Activated naive CD8-positive, alpha-beta T cell treated with anti-CD3 and anti-CD28 coated beads, Interleukin-2, amount 50 U/mL, for 24 hours (primary cell): Measurements from ENCODE around the gene FOXA3.

ENCODE experiments used
- ATAC-seq: fragments of 150-1000 bp; cut with Tn5 transposase; one replicate; pipeline ENCODE4 v1.10.0; 2021
- DNase-seq: peaks from one replicate; pipeline ENCODE4 v3.0.0; 2021
- H3K27ac Mint-ChIP-seq: one replicate; pipeline ENCODE4 v1.8.0; 2021; ENCODE audit warnings: mild to moderate bottlenecking, mixed read lengths
- H3K27me3 Mint-ChIP-seq: one replicate; pipeline ENCODE4 v1.8.0; 2021; ENCODE audit warnings: mixed read lengths
- H3K36me3 Mint-ChIP-seq: one replicate; pipeline ENCODE4 v1.8.0; 2021; ENCODE audit warnings: low read depth, mixed read lengths
- H3K4me1 Mint-ChIP-seq: one replicate; pipeline ENCODE4 v1.8.0; 2021; ENCODE audit warnings: mixed read lengths
- H3K4me3 Mint-ChIP-seq: one replicate; pipeline ENCODE4 v1.8.0; 2021; ENCODE audit warnings: mild to moderate bottlenecking, moderate library complexity, mixed read lengths
- H3K9me3 Mint-ChIP-seq: one replicate; pipeline ENCODE4 v1.8.0; 2021; ENCODE audit warnings: mixed read lengths

FOXA3 gene

DNA sequence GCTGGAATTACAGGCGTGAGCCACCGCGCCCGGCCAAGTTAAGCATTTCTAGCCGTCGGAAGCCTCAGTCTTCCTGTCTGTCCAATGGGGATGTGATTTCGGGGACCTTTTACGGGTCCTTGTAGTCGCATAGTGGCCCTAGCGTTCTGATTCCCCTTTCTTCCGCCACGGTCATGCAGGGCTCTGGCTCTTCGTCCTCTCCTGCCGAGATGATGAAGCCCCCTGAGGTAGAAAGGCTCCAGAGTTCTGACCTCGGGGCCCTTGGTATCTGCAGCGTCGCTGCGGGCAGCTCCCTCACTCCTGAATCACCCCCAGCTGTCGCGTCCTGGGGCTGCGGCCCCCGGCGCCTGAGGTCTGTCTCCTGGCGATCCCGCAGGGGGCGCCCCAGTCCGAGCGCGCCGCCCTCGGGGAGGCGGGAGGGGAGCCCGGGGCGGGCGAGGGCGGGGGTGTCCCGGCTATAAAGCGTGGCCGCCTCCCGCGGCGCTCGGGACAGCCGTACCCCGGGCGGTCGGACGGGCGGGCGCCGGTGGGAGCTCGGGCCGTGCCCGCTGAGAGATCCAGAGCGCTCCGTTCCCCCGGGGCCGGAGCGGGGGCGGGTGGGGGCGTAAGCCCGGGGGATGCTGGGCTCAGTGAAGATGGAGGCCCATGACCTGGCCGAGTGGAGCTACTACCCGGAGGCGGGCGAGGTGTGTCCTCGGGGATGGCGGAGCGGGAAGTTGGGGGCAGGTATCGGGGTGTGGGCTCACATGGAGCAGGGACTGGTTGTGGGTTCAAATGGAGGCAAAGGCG, at the start of gene FOXA3:
Gene FOXA3 (plus strand): TSS at position 487 of the 789 bp plus-strand sequence. CDS start 131 bp downstream, at position 618.
- peaks cover 31% of the 10 kb centered on the region for H3K4me1 Mint-ChIP-seq
- H3K4me3 Mint-ChIP-seq: peak within 1 kb of the TSS; percentile 98
- ATAC-seq (peak; percentile 22), DNase-seq (peak; percentile 75)
- H3K36me3 Mint-ChIP-seq: peaks cover 10% of the 10 kb centered on the region
- H3K9me3 Mint-ChIP-seq: no peaks in the 10 kb centered on the region
- peak within 1 kb of the TSS; percentile 99 for H3K27ac Mint-ChIP-seq
- H3K27me3 Mint-ChIP-seq: peaks cover 27% of the 10 kb centered on the region

DNA sequence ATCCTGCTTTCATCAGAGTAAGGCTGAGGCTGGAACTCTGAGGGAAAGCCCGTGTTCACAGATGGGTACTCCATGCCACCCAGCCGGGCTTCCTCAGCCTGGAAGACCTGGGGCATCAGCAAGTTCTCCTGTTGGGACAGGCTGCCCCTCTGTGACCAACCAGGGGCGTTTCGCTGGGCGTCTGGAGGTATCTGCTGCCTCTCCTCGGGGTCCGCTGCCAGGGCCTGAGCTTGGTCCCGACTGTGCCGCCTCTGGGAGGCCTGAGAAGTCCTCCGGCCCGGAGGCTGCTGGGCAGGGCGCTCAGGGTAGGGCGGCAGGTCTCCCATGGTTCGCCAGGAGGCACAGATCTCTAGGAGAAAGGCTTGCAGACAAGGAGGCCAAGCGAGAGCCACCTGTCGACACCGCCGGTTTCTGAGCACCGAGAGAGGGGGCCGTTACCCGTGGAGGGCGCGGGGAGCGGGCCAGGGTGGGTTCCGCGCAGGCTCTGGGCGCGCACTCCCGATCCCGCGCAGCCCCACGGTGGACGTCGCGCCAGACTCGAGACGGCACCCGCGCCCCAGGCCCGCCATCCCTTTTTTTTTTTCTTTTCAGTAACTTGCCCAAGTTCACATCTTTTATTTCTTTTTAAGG, 49.2 kb upstream of the FOXA3 start, which contains the start of gene RSPH6A:
Gene RSPH6A (minus strand): TSS at position 458 of the 630 bp plus-strand sequence. CDS start 132 bp downstream, at position 326.
- H3K27me3 Mint-ChIP-seq: peaks cover 9% of the 10 kb centered on the region
- no peak for DNase-seq
- peaks cover 5% of the 10 kb centered on the region for H3K36me3 Mint-ChIP-seq
- no peak for ATAC-seq
- H3K27ac Mint-ChIP-seq: peak within 1 kb of the TSS; percentile 14
- H3K4me3 Mint-ChIP-seq: no peak within 1 kb of the TSS
- no peaks in the 10 kb centered on the region for H3K9me3 Mint-ChIP-seq
- peaks cover 8% of the 10 kb centered on the region for H3K4me1 Mint-ChIP-seq

DNA sequence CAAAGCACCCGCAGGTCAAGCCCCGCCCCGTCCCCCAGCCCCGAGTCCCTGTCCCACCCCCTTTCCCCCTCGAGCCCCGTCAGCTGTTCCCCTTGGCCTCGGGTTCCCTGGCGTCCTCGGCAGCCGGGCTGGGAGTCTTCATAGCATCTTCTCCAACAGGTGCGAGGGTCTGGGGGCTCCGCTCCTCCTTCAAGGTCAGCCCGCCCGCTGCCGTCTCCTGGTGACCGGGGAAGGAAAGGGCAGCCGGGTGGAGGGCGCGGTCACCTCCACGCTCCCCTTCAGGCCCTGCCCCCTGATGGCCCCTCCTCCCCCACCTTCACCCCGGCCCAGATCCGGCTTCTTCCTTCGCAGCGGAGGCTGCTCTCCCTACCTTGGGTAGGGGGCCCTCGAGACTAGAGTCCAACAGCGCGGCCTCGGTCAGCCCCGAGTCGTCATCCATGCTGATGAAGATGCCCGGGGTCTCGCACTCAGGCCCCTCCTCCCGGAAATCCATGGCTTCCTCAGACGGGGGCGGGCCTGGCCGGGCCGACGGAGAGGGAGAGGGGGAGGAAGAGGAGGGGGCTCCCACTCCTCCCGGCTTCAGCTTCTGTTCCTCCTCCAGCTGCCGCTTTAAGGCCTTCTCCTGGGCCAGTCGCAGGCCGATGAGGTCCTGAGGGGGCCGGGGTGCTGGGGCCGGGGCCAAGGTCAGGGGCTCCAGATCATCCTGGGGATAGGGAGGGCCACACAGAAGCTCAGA, 48.5 kb upstream of the FOXA3 start:
- no peak overlapping the region for H3K27ac Mint-ChIP-seq
- H3K27me3 Mint-ChIP-seq: peaks cover 7% of the 10 kb centered on the region
- DNase-seq (no peak), ATAC-seq (no peak)
- peaks cover 2% of the 10 kb centered on the region for H3K4me1 Mint-ChIP-seq
- no peaks in the 10 kb centered on the region for H3K9me3 Mint-ChIP-seq
- no peak overlapping the region for H3K4me3 Mint-ChIP-seq
- peaks cover 9% of the 10 kb centered on the region for H3K36me3 Mint-ChIP-seq

DNA sequence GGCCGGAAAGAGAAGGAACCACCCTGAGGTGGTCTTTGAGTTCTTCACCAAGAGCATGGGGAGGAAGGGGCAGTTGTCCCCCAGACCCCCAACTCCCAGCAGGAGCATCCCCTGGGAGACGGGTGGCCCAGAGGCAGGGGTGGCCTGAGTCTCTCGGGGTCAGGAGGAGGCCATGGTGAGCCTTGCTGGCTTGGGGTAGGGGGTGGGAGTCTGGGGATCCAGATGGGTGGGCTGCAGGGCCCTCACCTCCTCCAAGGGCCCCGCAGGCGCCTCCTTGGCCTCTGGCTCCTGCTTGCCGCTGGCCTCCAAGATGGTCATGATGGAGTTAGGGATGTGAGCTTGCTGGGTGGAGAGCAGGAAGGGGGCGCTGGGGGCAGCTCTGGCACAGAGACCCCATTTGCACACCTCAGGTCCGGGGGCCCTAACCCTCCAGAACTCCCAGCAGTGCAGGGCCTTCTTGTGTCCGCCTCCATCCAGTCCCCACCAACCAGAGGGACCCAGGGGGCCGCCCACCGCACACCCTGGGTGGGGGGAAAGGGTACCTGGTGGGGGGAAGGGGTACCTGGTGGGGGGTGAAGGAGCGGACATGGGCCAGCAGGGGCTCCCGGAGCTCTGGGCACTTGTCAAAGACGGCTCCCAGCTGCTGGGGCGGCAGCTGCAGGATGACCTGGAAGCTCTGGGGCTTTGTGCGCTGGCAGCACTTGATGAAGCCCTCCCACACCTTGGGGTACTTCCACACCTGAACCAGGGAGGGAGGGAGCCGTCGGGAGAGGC, 47.7 kb upstream of the FOXA3 start:
- H3K4me3 Mint-ChIP-seq: no peak overlapping the region
- H3K36me3 Mint-ChIP-seq: peaks cover 9% of the 10 kb centered on the region
- no peak overlapping the region for H3K27ac Mint-ChIP-seq
- DNase-seq (no peak), ATAC-seq (no peak)
- H3K9me3 Mint-ChIP-seq: no peaks in the 10 kb centered on the region
- H3K27me3 Mint-ChIP-seq: peaks cover 7% of the 10 kb centered on the region
- peaks cover 2% of the 10 kb centered on the region for H3K4me1 Mint-ChIP-seq

DNA sequence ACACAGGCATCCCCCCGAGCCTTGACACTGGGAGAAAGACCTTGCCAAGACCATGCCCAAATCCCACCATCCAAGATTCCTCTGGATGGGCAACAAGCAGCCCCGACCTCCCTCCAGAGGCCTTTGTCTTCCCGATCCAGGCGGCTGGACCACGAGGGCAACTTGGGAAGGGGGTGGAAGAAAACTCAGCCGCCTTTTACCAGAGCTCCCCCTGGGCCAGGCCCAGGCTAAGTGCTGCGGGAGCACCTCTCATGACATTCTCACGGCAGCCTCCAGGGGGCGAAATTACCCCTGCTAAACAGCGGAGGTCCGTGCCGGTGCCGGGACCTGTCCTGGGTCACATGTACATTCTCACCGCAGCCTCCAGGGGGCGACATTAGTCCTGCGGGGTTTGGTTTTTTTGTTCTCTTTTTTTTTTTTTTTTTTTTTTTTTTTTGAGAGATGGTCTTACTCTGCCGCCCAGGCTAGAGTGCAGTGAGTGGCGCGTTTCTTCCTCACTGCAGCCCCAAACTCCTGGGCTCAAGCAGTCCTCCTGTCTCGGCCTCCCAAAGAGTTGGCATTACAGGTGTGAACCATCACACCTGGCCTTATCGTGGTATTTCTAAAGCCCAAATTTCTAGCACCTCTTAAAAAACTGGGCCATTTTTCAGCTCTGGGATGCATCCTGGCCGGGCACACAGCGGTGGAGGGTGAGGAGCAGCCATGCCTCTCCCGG, 47.0 kb upstream of the FOXA3 start:
- no peak overlapping the region for H3K4me3 Mint-ChIP-seq

DNA sequence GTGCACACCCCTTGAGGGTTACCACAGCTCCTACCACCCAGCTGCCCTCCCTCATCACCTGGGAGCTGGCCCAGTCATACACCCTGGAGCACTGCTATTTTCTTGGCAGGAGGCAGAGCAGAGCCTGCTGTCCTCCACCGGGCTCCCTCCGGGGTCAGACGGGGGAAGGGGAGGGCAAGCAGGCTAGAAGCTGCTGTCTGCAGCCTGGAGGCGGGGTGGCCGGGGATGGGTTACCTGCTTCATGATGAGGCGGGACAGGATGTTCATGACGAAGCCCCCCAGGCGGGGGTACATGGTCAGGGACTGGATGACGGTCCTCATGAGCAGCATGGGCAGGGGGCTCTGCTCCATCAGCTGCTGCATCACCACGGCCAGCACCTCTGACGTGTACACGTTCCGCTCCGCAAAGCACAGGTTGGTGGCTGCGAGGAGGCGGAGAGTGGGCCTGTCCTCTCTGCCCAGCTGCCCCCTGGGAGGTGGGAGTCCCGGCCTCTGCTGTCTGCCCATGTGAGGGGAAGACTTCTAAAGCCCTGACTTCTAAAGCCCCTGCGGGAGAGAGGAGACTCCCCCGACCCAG, 46.3 kb upstream of the FOXA3 start:
- no peak for DNase-seq

More for the DNA sequence above, 47.0 kb upstream of the FOXA3 start:
- DNase-seq: peak; percentile 98
- peak; percentile 93 for ATAC-seq
- H3K27ac Mint-ChIP-seq: no peak overlapping the region
- H3K27me3 Mint-ChIP-seq: peaks cover 7% of the 10 kb centered on the region
- H3K9me3 Mint-ChIP-seq: no peaks in the 10 kb centered on the region
- H3K4me1 Mint-ChIP-seq: peaks cover 2% of the 10 kb centered on the region
- H3K36me3 Mint-ChIP-seq: peaks cover 9% of the 10 kb centered on the region

DNA sequence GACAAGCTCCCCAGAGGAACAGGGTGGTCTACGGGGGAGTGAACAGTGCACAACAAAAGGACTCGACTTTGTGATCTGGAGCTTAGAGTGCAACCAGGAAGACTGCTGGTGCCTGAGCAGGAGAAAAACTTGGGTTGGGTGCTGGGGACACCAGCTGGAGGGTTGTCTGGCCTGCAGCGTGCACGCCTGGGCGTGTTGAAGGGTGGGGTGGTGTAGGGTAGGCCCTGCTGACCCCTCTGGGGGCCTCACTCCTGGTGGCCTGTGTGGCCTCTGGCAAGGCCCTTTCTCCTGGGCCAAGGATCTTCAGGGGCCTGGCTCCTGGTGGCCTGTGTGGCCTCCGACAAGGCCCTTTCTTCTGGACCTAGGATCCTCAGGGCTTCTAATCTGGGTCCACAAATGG, 44.4 kb upstream of the FOXA3 start:
- peaks cover 12% of the 10 kb centered on the region for H3K36me3 Mint-ChIP-seq

More for the DNA sequence above, 46.3 kb upstream of the FOXA3 start:
- peaks cover 2% of the 10 kb centered on the region for H3K4me1 Mint-ChIP-seq
- H3K27ac Mint-ChIP-seq: no peak overlapping the region
- peaks cover 7% of the 10 kb centered on the region for H3K27me3 Mint-ChIP-seq
- no peak for ATAC-seq
- H3K9me3 Mint-ChIP-seq: no peaks in the 10 kb centered on the region
- peaks cover 9% of the 10 kb centered on the region for H3K36me3 Mint-ChIP-seq
- H3K4me3 Mint-ChIP-seq: no peak overlapping the region

DNA sequence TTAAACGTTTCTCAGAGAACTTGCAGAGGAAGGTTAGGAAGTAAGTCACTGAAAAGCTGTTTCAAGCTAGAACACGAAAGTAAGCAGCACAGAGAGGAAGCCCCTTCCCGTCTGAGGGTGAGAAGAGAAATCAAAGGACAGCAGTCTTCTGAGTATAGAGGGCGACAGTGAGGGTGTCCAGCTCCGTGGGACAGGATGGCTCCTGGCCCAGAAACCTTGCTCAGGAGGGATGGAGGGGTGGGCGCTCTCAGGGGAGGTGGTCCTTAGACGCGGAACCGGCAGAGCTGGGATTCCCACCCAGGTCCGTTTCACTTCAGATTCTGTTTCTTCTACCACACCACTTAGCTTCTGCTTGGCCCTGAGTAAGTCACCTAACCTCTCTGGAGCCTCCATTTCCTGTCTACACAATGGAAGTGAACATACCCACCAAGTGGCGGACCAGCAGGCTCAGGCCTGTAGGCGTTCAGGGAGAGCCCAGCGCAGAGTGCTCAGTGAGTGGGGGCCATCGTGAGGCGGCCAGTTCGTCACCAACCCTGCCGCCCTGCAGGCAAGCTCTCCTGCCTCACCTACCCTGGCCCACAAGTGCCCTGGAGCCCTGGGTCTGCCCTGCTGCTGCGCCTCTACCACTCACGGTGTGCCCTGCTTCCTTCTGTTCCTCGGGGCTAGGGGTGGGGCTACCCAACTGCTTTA, 43.6 kb upstream of the FOXA3 start:
- DNase-seq (no peak), ATAC-seq (no peak)
- Mint-ChIP-seq H3K4me3 (no peak overlapping the region), H3K36me3 (peaks cover 12% of the 10 kb centered on the region), H3K27ac (no peak overlapping the region), H3K4me1 (peaks cover 2% of the 10 kb centered on the region), H3K9me3 (no peaks in the 10 kb centered on the region), H3K27me3 (no peaks in the 10 kb centered on the region)

More for the DNA sequence above, 44.4 kb upstream of the FOXA3 start:
- ATAC-seq: no peak
- Mint-ChIP-seq H3K4me3 (no peak overlapping the region), H3K9me3 (no peaks in the 10 kb centered on the region), H3K27me3 (no peaks in the 10 kb centered on the region), H3K4me1 (peaks cover 2% of the 10 kb centered on the region), H3K27ac (no peak overlapping the region)
- DNase-seq: no peak

DNA sequence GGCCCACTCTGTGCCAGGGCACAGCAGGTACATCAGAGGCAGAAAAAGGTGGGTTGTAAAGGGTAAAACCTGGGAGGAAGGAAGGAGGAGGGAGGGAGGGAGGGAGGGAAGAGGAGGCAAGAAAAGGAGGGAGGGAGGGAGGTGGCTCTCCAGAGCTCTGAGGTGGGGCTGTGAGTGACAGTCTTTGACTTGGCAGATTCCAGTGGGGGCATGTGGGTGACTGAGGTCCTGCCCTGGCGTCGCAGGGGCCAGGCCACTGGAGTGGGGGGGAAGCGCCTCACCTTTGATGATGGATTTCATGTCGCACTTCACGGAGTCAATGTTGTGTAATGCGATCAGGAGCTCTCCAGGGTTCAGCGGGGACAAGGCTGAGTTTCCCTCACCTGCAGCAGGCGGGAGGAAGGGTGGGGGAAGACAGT, 43.0 kb upstream of the FOXA3 start:
- ATAC-seq (no peak), DNase-seq (no peak)
- peaks cover 2% of the 10 kb centered on the region for H3K4me1 Mint-ChIP-seq
- no peaks in the 10 kb centered on the region for H3K27me3 Mint-ChIP-seq
- no peak overlapping the region for H3K27ac Mint-ChIP-seq
- peaks cover 12% of the 10 kb centered on the region for H3K36me3 Mint-ChIP-seq
- H3K4me3 Mint-ChIP-seq: no peak overlapping the region
- H3K9me3 Mint-ChIP-seq: no peaks in the 10 kb centered on the region

DNA sequence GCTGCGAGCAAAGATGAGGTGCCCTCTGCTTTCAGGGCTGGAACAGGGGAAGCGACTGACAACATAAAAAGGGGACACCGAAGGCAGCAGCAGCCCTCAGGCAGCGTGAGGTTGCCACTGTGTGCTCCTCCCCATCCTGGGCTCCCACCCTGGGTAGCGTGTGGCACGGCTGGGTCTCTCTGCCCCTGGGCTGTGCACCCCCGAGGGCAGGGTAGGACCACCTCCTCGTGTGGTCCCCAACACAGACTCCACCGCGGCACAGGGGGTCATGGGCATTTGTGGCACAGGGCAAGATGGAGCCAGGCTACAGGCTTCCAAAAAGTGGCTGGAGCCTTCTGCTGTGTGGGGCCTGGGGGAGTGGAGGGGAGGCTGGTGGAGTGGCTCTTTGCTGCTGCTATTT, 42.6 kb upstream of the FOXA3 start:
- Mint-ChIP-seq H3K36me3 (peaks cover 12% of the 10 kb centered on the region), H3K4me3 (no peak overlapping the region), H3K27ac (no peak overlapping the region), H3K9me3 (no peaks in the 10 kb centered on the region), H3K4me1 (peaks cover 2% of the 10 kb centered on the region), H3K27me3 (no peaks in the 10 kb centered on the region)
- ATAC-seq: no peak
- DNase-seq: no peak

DNA sequence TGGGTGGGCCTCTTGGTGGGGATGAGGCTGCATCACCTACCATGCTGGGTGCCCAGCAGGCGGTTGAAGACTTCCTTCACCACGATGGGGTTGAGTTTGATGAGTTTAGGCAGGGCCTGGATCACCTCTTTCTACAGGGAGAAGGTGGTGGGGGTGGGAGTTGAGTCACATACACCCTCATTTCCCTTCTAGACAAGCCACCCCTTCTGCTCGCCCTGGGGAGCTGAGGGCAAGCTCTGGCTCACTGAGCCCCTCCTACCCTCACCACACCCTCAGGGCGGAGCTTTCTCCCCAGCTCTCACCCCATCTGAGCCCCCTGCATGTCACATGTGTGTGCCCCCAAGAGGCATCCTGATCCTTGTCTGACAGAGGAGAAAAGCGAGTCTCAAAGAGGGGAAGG, 41.4 kb upstream of the FOXA3 start:
- Mint-ChIP-seq H3K27me3 (no peaks in the 10 kb centered on the region), H3K9me3 (no peaks in the 10 kb centered on the region), H3K4me3 (no peak overlapping the region), H3K36me3 (peaks cover 12% of the 10 kb centered on the region), H3K27ac (no peak overlapping the region), H3K4me1 (no peaks in the 10 kb centered on the region)
- no peak for ATAC-seq
- DNase-seq: no peak

DNA sequence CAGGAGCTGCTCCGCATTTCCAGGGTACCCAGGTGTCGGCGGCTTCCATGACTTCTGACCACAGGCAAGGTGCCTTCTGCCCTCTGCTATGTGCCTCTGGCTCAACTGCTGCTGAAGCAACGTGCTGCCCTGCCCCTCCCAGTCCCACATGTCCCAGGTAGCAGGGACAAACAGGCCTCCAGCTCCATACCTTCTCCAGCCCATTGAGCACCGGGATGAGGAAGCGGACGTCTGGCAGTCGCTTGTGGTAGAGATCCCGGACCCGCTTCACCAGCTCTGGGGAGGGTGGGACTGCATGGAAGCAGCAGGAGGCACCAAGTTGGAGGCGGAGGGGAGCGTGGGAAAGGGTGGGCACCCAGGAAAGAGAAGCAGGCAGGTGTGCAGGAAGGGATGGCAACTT, 40.9 kb upstream of the FOXA3 start:
- H3K9me3 Mint-ChIP-seq: no peaks in the 10 kb centered on the region
- DNase-seq: no peak
- no peak overlapping the region for H3K27ac Mint-ChIP-seq
- H3K4me3 Mint-ChIP-seq: no peak overlapping the region
- no peak for ATAC-seq
- no peaks in the 10 kb centered on the region for H3K27me3 Mint-ChIP-seq
- H3K4me1 Mint-ChIP-seq: no peaks in the 10 kb centered on the region
- peaks cover 16% of the 10 kb centered on the region for H3K36me3 Mint-ChIP-seq

DNA sequence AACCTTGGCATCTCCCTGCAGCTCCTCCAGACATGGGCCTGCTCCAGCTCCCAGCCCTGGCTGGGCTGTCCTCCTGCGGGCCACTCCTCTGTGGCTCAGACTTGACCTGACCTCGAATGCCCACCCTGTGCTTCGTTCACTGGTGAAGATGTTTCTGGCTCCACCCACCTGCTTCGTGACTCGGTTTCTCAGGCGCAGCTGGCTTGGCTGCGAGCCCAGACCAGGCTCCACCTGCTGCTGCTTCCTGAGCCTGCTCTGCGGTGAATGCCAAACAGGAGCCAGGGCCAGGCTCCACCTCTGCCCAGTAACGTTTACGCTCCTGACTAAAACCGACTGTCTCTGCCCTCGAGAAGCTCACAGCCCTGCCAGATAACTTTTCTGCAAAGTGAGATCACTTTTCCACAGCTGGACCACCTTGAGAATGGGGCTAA, 40.1 kb upstream of the FOXA3 start:
- H3K4me1 Mint-ChIP-seq: no peaks in the 10 kb centered on the region
- peaks cover 23% of the 10 kb centered on the region for H3K36me3 Mint-ChIP-seq
- H3K4me3 Mint-ChIP-seq: no peak overlapping the region
- ATAC-seq (no peak), DNase-seq (no peak)
- no peaks in the 10 kb centered on the region for H3K9me3 Mint-ChIP-seq
- no peaks in the 10 kb centered on the region for H3K27me3 Mint-ChIP-seq
- no peak overlapping the region for H3K27ac Mint-ChIP-seq
